Measurements from ENCODE around the gene BMPR1A.

DNA sequence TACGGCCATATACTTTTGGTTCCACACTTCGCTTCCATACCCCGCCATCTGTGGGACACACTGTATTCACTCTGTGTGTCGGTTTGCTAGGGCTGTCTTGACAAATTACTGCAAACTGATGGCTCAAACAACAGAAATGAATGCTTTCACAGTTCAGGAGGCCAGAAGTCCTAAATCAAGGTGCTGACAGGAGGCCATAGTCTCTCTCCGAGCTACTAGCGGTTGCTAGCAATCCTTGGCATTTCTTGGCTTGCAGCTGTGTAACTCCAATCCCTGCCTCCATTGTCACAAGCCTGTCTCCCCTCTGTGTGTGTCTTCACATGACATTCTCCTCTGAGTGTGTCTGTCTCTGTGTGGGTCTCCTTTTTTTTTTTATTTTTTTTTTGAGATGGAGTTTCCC, 28.9 kb upstream of the BMPR1A start:
- TF ChIP-seq TAF1 (IDR thresholded peaks at IDR 0.05; ENCODE audit: borderline replicate concordance, insufficient read depth, low read length) (no peak), POLR2AphosphoS5 (IDR thresholded peaks at IDR 0.05; ENCODE audit: low read depth, low read length) (no peak), SIN3A (IDR thresholded peaks at IDR 0.05; ENCODE audit: borderline replicate concordance, insufficient read depth, low read length) (no peak)
- TF ChIP-seq, protein P1, sequence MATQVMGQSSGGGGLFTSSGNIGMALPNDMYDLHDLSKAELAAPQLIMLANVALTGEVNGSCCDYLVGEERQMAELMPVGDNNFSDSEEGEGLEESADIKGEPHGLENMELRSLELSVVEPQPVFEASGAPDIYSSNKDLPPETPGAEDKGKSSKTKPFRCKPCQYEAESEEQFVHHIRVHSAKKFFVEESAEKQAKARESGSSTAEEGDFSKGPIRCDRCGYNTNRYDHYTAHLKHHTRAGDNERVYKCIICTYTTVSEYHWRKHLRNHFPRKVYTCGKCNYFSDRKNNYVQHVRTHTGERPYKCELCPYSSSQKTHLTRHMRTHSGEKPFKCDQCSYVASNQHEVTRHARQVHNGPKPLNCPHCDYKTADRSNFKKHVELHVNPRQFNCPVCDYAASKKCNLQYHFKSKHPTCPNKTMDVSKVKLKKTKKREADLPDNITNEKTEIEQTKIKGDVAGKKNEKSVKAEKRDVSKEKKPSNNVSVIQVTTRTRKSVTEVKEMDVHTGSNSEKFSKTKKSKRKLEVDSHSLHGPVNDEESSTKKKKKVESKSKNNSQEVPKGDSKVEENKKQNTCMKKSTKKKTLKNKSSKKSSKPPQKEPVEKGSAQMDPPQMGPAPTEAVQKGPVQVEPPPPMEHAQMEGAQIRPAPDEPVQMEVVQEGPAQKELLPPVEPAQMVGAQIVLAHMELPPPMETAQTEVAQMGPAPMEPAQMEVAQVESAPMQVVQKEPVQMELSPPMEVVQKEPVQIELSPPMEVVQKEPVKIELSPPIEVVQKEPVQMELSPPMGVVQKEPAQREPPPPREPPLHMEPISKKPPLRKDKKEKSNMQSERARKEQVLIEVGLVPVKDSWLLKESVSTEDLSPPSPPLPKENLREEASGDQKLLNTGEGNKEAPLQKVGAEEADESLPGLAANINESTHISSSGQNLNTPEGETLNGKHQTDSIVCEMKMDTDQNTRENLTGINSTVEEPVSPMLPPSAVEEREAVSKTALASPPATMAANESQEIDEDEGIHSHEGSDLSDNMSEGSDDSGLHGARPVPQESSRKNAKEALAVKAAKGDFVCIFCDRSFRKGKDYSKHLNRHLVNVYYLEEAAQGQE (IDR thresholded peaks at IDR 0.05; ENCODE audit: insufficient read depth in 1 of 2, low read depth in 2 of 2, low read length in 2 of 2): no peak
